Right renal cortex interstitium (tissue), 3 donors: ENCODE results near the gene TM4SF20. TPM values are rescaled to one million over a fixed set of nuclear protein-coding genes. Genes with fewer than 3 reads are reported as not detected.

ENCODE experiments used
- DNase-seq, 3 donors: peaks; one replicate each; pipeline ENCODE4 v3.0.0-alpha.2; 2013; ENCODE audit warnings: low read depth in 3 of 3, low spot score in 2 of 3
- polyA plus RNA-seq, 3 donors: library from polyadenylated mRNA; unstranded; fragments of 120-200 nt; gene quantifications; one replicate each; pipeline ENCODE4 v1.2.1, GENCODE V29; 2013; ENCODE audit not compliant: insufficient read length in 3 of 3

The TM4SF20 gene
- under 1 TPM; 0.12 to 0.15 (median 0.14) TPM for polyA plus RNA-seq

GRCh38 chr2:227379095-227379494 is at the start of gene TM4SF20:
TSS of gene TM4SF20 (minus strand) at chr2:227379306. CDS start at chr2:227379268, 38 bp downstream.
- no peak for DNase-seq

- DNase-seq = no peak
Observed at GRCh38 chr2:227428731-227429285, 49.7 kb upstream of the TM4SF20 start.

- no peak for DNase-seq
Observed at GRCh38 chr2:227423656-227424499, 44.8 kb upstream of the TM4SF20 start.

GRCh38 chr2:227420087-227421052 is 41.3 kb upstream of the TM4SF20 start:
- DNase-seq = no peak

GRCh38 chr2:227416701-227417100 is 37.6 kb upstream of the TM4SF20 start:
- DNase-seq = no peak

- DNase-seq = no peak
Observed at GRCh38 chr2:227415538-227416424, 36.7 kb upstream of the TM4SF20 start.

GRCh38 chr2:227414846-227415245 is 35.7 kb upstream of the TM4SF20 start:
- no peak for DNase-seq

- no peak for DNase-seq
Observed at GRCh38 chr2:227413371-227413770, 34.3 kb upstream of the TM4SF20 start.

- DNase-seq = no peak
Observed at GRCh38 chr2:227412877-227413276, 33.8 kb upstream of the TM4SF20 start.

GRCh38 chr2:227411990-227412350 is 32.9 kb upstream of the TM4SF20 start:
- no peak for DNase-seq

GRCh38 chr2:227411320-227411989 is 32.3 kb upstream of the TM4SF20 start:
- no peak for DNase-seq

GRCh38 chr2:227410191-227410590 is 31.1 kb upstream of the TM4SF20 start:
- no peak for DNase-seq

- DNase-seq = no peak
Observed at GRCh38 chr2:227407591-227408151, 28.6 kb upstream of the TM4SF20 start.

GRCh38 chr2:227406177-227407031 is 27.3 kb upstream of the TM4SF20 start:
- DNase-seq = peak; percentile 88 to 94 (median 93)

- DNase-seq = no peak
Observed at GRCh38 chr2:227404585-227405271, 25.6 kb upstream of the TM4SF20 start.

GRCh38 chr2:227402959-227403358 is 23.9 kb upstream of the TM4SF20 start:
- no peak for DNase-seq

- no peak for DNase-seq
Observed at GRCh38 chr2:227402321-227402720, 23.2 kb upstream of the TM4SF20 start.

- DNase-seq = no peak
Observed at GRCh38 chr2:227401550-227401949, 22.4 kb upstream of the TM4SF20 start.
